GM12878 (cell line): ENCODE measurements around the gene HLTF. TPM values are rescaled to one million over a fixed set of nuclear protein-coding genes. Genes with fewer than 3 reads are reported as not detected.

Experiments used
- CBX3 ChIP-seq: fragments of 200-600 bp; sonication (generic); IDR thresholded peaks from 2 replicates; pipeline ENCODE4 v1.6.1; 2016; ENCODE audit warnings: low read depth, borderline replicate concordance
- NBN ChIP-seq: fragments of 450-650 bp; IDR thresholded peaks from 2 replicates; pipeline ENCODE4 v1.6.1; 2016
- RELA ChIP-seq: fragments of 450-650 bp; IDR thresholded peaks from 2 replicates; pipeline ENCODE4 v1.8.0; 2014; ENCODE audit warnings: borderline replicate concordance; ENCODE audit not compliant: partially characterized antibody
- STAT3 ChIP-seq: IDR thresholded peaks from 2 replicates; pipeline ENCODE4 v1.6.1; 2011; ENCODE audit warnings: low read depth, low read length, improper control_type of control experiment
- TBL1XR1 ChIP-seq: IDR thresholded peaks from 2 replicates; pipeline ENCODE4 v1.6.1; 2012; ENCODE audit warnings: low read depth, low read length, improper control_type of control experiment
- TCF3 ChIP-seq: IDR thresholded peaks from 2 replicates; pipeline ENCODE4 v1.6.1; 2012; ENCODE audit warnings: low read depth, mild to moderate bottlenecking, low read length, borderline replicate concordance; ENCODE audit not compliant: insufficient read depth
- ZNF217 ChIP-seq: fragments of 450-650 bp; IDR thresholded peaks from 2 replicates; pipeline ENCODE4 v1.6.1; 2017; ENCODE audit warnings: antibody characterized with exemption, mild to moderate bottlenecking
- polyA plus RNA-seq, 11 experiments: library from polyadenylated mRNA; depleted of rRNA in 4 of 11; unstranded in 6 of 11; stranded (reverse) in 5 of 11; fragments of >200 nt; fragmentation: Nextera tagmentation in 4 of 11; fragmentation: Illumina TruSeq in 1 of 11; extraction: Ambion mirVana in 4 of 11; extraction: Trizol in 1 of 11; gene quantifications; 1 replicate in 1 of 11; 2 replicates in 10 of 11; pipeline versions ENCODE4 v1.2.1 to v1.2.3, GENCODE V29; 2011 to 2016; ENCODE audit warnings: inconsistent platforms in 2 of 11, missing spikeins in 2 of 11, low read depth in 1 of 11
- total RNA-seq, 4 experiments: library from RNA; depleted of rRNA in 3 of 4; stranded (reverse); fragments of >200 nt in 3 of 4; fragmentation: Illumina TruSeq in 1 of 4; extraction: Trizol in 1 of 4; gene quantifications; 2 replicates each; pipeline versions ENCODE4 v1.2.1 to v1.2.3, GENCODE V29; 2013 to 2021
- TF ChIP-seq, protein P1 (sequence below): fragments of 450-650 bp; IDR thresholded peaks from 2 replicates; pipeline ENCODE4 v1.6.1; 2016; ENCODE audit warnings: mild to moderate bottlenecking
- TF ChIP-seq, protein P2 (sequence below): fragments of 450-650 bp; formaldehyde crosslinking; IDR thresholded peaks from 2 replicates; pipeline ENCODE4 v1.5.0; 2022; ENCODE audit warnings: mild to moderate bottlenecking, missing genetic modification characterization

HLTF gene
- total and polyA plus RNA-seq, 10 of the 15 experiments (the other 5 are each of a cell fraction or from before 2014, with no cell fraction given): 13.7 to 50.4 (median 31.7) TPM

DNA sequence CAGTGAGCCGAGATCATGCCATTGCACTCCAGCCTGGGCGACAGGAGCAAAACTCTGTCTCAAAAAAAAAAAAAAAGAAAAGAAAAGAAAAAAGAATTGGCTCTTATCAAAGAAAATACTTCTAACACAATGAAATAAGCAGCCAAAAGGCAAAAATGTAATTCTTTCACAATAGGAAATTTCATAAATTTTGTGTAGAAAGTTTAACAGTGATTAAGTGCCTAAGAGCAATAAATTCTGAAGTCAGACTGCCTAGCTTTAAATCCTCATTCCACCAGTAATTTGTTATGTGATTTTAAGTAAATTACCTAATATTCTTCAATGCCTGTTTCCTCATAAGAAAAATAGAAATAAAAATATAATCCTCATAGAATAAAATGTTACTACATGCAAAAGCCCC, 24.6 kb downstream of the HLTF start (continued):
- TF ChIP-seq, protein P1, sequence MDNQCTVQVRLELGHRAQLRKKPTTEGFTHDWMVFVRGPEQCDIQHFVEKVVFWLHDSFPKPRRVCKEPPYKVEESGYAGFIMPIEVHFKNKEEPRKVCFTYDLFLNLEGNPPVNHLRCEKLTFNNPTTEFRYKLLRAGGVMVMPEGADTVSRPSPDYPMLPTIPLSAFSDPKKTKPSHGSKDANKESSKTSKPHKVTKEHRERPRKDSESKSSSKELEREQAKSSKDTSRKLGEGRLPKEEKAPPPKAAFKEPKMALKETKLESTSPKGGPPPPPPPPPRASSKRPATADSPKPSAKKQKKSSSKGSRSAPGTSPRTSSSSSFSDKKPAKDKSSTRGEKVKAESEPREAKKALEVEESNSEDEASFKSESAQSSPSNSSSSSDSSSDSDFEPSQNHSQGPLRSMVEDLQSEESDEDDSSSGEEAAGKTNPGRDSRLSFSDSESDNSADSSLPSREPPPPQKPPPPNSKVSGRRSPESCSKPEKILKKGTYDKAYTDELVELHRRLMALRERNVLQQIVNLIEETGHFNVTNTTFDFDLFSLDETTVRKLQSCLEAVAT: no peak
- TF ChIP-seq TBL1XR1 (no peak), STAT3 (no peak), CBX3 (no peak), NBN (no peak), TCF3 (no peak), ZNF217 (no peak), RELA (no peak)
- TF ChIP-seq, protein P2, sequence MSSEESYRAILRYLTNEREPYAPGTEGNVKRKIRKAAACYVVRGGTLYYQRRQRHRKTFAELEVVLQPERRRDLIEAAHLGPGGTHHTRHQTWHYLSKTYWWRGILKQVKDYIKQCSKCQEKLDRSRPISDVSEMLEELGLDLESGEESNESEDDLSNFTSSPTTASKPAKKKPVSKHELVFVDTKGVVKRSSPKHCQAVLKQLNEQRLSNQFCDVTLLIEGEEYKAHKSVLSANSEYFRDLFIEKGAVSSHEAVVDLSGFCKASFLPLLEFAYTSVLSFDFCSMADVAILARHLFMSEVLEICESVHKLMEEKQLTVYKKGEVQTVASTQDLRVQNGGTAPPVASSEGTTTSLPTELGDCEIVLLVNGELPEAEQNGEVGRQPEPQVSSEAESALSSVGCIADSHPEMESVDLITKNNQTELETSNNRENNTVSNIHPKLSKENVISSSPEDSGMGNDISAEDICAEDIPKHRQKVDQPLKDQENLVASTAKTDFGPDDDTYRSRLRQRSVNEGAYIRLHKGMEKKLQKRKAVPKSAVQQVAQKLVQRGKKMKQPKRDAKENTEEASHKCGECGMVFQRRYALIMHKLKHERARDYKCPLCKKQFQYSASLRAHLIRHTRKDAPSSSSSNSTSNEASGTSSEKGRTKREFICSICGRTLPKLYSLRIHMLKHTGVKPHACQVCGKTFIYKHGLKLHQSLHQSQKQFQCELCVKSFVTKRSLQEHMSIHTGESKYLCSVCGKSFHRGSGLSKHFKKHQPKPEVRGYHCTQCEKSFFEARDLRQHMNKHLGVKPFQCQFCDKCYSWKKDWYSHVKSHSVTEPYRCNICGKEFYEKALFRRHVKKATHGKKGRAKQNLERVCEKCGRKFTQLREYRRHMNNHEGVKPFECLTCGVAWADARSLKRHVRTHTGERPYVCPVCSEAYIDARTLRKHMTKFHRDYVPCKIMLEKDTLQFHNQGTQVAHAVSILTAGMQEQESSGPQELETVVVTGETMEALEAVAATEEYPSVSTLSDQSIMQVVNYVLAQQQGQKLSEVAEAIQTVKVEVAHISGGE (CRISPR knock-in tag): no peak
- TF ChIP-seq, all 136 proteins: peak for 0
